ENCODE measurements around the gene ENPP1.

ENPP1 gene

GRCh38 chr6:131776985-131777384 lies 30.8 kb upstream of the ENPP1 start:
- Histone ChIP-seq H3K27me3 (no peaks in the 10 kb centered on the region), H3K9me3 (no peaks in the 10 kb centered on the region), H3K36me3 (no peaks in the 10 kb centered on the region), H3K4me1 (ENCODE audit: control insufficient read depth in 1 of 2, insufficient read depth in 1 of 2, low read depth in 1 of 2, low read length in 1 of 2) (no peaks in the 10 kb centered on the region), H3K4me3 (ENCODE audit: low read depth in 1 of 2, low read length in 1 of 2) (no peak overlapping the region), H3K27ac (no peak overlapping the region)
- no peak for TF ChIP-seq CTCF (IDR thresholded peaks at IDR 0.05)

- Histone ChIP-seq H3K4me1 (ENCODE audit: control insufficient read depth in 1 of 2, insufficient read depth in 1 of 2, low read depth in 1 of 2, low read length in 1 of 2) (no peaks in the 10 kb centered on the region), H3K36me3 (no peaks in the 10 kb centered on the region), H3K4me3 (ENCODE audit: low read depth in 1 of 2, low read length in 1 of 2) (no peak overlapping the region), H3K9me3 (no peaks in the 10 kb centered on the region), H3K27me3 (no peaks in the 10 kb centered on the region), H3K27ac (no peak overlapping the region)
- no peak for TF ChIP-seq CTCF (IDR thresholded peaks at IDR 0.05)
Measured at GRCh38 chr6:131778169-131778568, 29.7 kb upstream of the ENPP1 start.

GRCh38 chr6:131779304-131779703 lies 28.5 kb upstream of the ENPP1 start:
- Histone ChIP-seq H3K27ac (no peak overlapping the region), H3K4me1 (ENCODE audit: control insufficient read depth in 1 of 2, insufficient read depth in 1 of 2, low read depth in 1 of 2, low read length in 1 of 2) (no peaks in the 10 kb centered on the region), H3K9me3 (no peaks in the 10 kb centered on the region), H3K27me3 (no peaks in the 10 kb centered on the region), H3K4me3 (ENCODE audit: low read depth in 1 of 2, low read length in 1 of 2) (no peak overlapping the region), H3K36me3 (no peaks in the 10 kb centered on the region)
- no peak for TF ChIP-seq CTCF (IDR thresholded peaks at IDR 0.05)

GRCh38 chr6:131780600-131780999 lies 27.2 kb upstream of the ENPP1 start:
- no peak for TF ChIP-seq CTCF (IDR thresholded peaks at IDR 0.05)
- H3K4me3 ChIP-seq (ENCODE audit: low read depth in 1 of 2, low read length in 1 of 2), result no peak overlapping the region
- no peaks in the 10 kb centered on the region for H3K4me1 ChIP-seq (ENCODE audit: control insufficient read depth in 1 of 2, insufficient read depth in 1 of 2, low read depth in 1 of 2, low read length in 1 of 2)
- H3K27ac ChIP-seq, result no peak overlapping the region
- H3K27me3 ChIP-seq, result no peaks in the 10 kb centered on the region
- H3K36me3 ChIP-seq, result no peaks in the 10 kb centered on the region
- no peaks in the 10 kb centered on the region for H3K9me3 ChIP-seq

- Histone ChIP-seq H3K4me3 (ENCODE audit: low read depth in 1 of 2, low read length in 1 of 2) (no peak overlapping the region), H3K4me1 (ENCODE audit: control insufficient read depth in 1 of 2, insufficient read depth in 1 of 2, low read depth in 1 of 2, low read length in 1 of 2) (no peaks in the 10 kb centered on the region), H3K27ac (no peak overlapping the region), H3K27me3 (no peaks in the 10 kb centered on the region), H3K9me3 (no peaks in the 10 kb centered on the region), H3K36me3 (no peaks in the 10 kb centered on the region)
- TF ChIP-seq CTCF (IDR thresholded peaks at IDR 0.05), result no peak
Measured at GRCh38 chr6:131781687-131782086, 26.1 kb upstream of the ENPP1 start.

GRCh38 chr6:131782764-131783163 lies 25.1 kb upstream of the ENPP1 start:
- TF ChIP-seq CTCF (IDR thresholded peaks at IDR 0.05), result no peak
- no peaks in the 10 kb centered on the region for H3K27me3 ChIP-seq
- H3K9me3 ChIP-seq, result no peaks in the 10 kb centered on the region
- H3K4me1 ChIP-seq (ENCODE audit: control insufficient read depth in 1 of 2, insufficient read depth in 1 of 2, low read depth in 1 of 2, low read length in 1 of 2), result no peaks in the 10 kb centered on the region
- H3K36me3 ChIP-seq, result no peaks in the 10 kb centered on the region
- H3K27ac ChIP-seq, result no peak overlapping the region
- no peak overlapping the region for H3K4me3 ChIP-seq (ENCODE audit: low read depth in 1 of 2, low read length in 1 of 2)
